ENCODE measurements around the gene NAXD.
"Not testable (repeated sequence)": the region's sequence is repeated elsewhere in the genome, so short reads cannot be mapped to it uniquely, and the experiment has no call there.

Gene NAXD

GRCh38 chr13:110646442-110647364, 31.4 kb downstream of the NAXD start:
- no peak for DNase-seq

- DNase-seq, result no peak
These were observed 32.0 kb downstream of the NAXD start for GRCh38 chr13:110647365-110647737.

DNA sequence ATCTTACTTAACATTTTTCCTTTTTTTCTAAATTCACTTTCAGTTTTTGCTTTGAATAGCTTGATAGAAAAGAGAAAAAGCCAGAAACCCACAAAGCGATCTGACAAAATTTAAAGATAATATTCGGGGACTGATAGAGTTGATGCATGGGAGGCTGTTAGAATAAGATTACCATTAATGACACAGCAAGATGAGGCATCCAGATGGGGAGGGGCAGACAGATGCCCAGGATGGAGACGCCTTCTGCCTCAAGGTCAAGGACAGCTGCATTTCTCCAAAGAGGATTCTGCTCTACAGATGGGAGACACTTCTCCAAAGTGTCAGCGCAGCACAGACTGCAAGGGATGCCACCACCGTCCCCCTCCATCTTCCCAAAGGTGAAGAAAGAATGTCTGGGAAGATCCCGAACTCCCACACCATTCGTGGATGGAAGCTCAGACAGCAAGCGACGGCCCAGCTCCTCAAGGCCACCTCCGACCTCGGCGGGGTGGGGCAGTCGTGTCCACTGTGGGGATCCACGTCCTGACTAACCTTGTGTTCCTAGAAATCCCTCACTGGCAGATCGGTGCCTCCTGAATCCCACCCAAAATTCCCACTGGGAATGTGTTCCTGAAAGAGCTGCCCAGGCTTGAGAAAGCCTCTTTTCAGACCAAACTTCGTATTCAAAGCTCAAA, 32.9 kb downstream of the NAXD start:
- DNase-seq, result no peak

GRCh38 chr13:110648848-110649421, 33.6 kb downstream of the NAXD start:
- no peak for DNase-seq

DNA sequence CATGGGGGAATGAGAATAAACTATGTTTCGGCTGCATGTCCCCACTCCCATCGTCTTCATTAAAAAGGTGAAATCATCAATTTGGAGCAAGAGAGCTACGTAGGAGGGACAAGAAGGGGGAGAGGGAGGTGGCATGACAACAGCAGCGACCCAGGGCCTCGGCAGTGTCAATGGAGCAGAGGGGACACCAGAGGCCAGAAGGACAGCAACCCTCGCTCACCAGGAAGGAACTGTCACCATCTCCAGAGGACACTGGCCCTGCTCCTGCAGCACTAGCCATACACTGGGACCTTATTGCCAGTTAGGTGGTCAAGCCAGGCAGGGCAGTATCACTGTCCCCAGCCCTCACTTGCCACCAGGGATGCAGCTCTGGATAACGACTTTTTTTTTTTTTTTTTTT, 34.2 kb downstream of the NAXD start:
- DNase-seq, result no peak

- DNase-seq, result no peak
These were observed 35.1 kb downstream of the NAXD start for GRCh38 chr13:110650436-110650835.

GRCh38 chr13:110651271-110651670, 35.9 kb downstream of the NAXD start:
- DNase-seq, result no peak

GRCh38 chr13:110651726-110652230, 36.4 kb downstream of the NAXD start:
- DNase-seq, result no peak

- DNase-seq, result no peak
These were observed 36.9 kb downstream of the NAXD start for GRCh38 chr13:110652231-110652730.

DNA sequence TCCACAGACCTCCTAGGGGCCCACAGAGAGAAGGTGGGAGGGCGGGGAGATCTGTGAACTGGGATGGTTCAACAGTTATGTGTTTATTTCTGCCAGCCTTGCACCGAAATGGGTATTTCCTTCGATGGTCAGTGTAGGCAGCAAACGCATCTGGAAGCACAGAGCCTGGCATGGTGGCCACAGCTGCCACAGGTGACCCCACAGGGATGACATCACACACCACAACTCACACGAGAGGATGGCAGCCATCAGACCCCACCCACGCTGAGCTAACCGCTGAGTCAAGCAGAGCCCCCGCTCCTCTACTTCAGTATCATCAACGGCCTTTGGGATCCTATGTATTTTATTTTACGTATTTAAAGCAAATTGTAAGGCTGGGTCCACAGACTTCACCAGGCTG, 37.4 kb downstream of the NAXD start:
- DNase-seq, result no peak

GRCh38 chr13:110653271-110653670, 37.9 kb downstream of the NAXD start:
- DNase-seq, result no peak

- no peak for DNase-seq
These were observed 38.5 kb downstream of the NAXD start for GRCh38 chr13:110653851-110654250.

DNA sequence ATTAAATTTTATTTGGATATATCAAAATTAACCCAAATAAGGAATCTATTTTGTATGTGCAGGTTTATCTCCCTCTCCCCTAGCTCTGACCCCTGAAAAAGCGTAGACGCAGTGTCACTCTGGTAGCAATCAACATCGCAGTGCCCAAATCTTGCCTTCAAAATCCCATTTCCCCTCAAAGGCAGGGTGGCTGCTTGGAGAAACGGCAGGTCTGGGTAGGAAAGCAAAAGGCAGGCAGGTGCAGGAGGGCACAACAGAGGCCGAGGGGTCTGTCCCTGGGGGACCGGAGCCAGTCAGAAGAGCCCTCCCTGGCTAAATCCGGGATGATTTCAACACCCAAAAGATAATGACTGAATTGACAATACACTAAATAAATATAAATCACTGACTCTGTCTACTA, 41.9 kb downstream of the NAXD start:
- no peak for DNase-seq

DNA sequence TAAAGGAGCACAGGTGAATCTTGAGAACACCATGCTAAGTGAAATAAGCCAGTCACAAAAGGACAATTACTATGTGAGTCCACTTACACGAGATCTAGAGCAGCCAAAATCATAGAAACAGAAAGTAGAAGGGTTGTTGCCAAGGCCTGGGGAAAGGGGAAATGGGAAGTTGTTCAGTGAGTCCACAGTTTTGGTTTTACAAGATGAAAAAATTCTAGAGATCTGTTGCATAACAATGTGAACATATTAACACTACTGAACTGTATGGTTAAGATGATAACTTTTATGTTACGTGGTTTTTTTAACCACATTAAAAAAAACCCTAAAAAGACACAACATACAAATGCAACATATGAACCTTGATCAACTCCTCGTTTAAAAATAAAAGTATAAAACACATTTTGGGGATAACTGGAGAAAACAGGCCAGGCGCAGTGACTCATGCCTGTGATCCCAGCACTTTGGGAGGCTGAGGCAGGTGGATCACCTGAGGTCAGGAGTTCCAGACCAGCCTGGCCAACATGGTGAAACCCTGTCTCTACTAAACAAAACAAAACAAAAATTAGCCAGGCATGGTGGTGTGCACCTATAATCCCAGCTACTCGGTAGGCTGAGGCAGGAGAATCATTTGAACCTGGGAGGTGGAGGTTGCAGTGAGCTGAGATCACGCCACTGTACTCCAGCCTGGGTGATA, 43.0 kb downstream of the NAXD start:
- DNase-seq, result not testable (repeated sequence)

DNA sequence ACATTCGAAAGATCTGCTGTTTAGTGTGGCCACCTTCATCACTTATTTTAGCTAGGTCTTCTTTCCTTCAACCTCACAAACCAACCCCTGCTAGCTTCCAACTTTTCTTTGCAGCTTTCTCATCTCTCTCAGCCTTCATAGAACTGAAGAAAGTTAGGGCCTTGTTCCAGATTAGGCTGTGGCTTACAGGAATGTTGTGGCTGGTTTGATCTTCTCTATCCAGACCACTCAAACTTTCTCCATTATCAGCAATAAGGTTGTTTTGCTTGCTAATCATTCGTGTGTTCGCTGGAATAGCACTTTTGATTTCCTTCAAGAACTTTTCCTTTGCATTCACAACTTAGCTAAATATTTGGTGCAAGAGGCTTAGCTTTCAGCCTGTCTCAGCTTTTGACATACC, 45.9 kb downstream of the NAXD start:
- no peak for DNase-seq

GRCh38 chr13:110662091-110662490, 46.7 kb downstream of the NAXD start:
- DNase-seq, result no peak

GRCh38 chr13:110662777-110663443, 47.6 kb downstream of the NAXD start:
- DNase-seq, result no peak

- no peak for DNase-seq
These were observed 48.1 kb downstream of the NAXD start for GRCh38 chr13:110663491-110663890.

DNA sequence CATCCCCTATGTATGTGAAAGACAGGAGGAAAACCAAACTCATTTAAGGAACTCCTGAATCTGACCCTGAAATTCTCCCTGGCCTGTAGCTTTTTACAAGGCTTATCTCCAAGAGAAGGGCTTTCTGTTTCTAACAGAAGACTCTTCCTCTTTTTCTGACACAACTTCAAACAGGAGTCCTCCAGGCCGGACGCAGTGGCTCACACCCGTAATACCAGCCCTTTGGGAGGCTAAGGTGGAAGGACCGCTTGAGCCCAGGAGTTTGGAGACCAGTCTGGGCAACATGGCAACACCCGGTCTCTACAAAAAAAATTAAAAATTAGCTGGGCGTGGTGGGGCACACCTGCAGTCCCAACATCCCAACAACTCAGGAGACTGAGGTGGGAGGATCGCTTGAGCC, 48.7 kb downstream of the NAXD start:
- no peak for DNase-seq

GRCh38 chr13:110664673-110665072, 49.3 kb downstream of the NAXD start:
- DNase-seq, result no peak

GRCh38 chr13:110665491-110666254, 50.3 kb downstream of the NAXD start:
- no peak for DNase-seq

GRCh38 chr13:110666255-110666533, 50.8 kb downstream of the NAXD start:
- no peak for DNase-seq

Measured in stimulated activated CD4-positive, alpha-beta T cell treated with anti-CD3 and anti-CD28 coated beads, Interleukin-4, amount 100 ng/mL, for 1 hour (primary cell).